GM23248 (cell line): ENCODE data around the gene PPP1R13B.

Experiments used
- EZH2 ChIP-seq: fragments of 200-600 bp; sonication (generic); IDR thresholded peaks from 2 replicates; pipeline ENCODE4 v1.6.1; 2018; ENCODE audit warnings: antibody characterized with exemption, mild to moderate bottlenecking; ENCODE audit not compliant: insufficient read depth, poor library complexity, severe bottlenecking
- EZH2phosphoT487 ChIP-seq: fragments of 200-600 bp; sonication (generic); IDR thresholded peaks from 2 replicates; pipeline ENCODE4 v1.6.1; 2018; ENCODE audit warnings: antibody characterized with exemption, moderate library complexity, mild to moderate bottlenecking, low read depth; ENCODE audit not compliant: insufficient read depth

GRCh38 chr14:103723748-103724081 lies 123.7 kb downstream of the PPP1R13B start:
- no peak for TF ChIP-seq EZH2
- no peak for TF ChIP-seq EZH2phosphoT487
